BJ (cell line): ENCODE measurements around the gene GJB5. TPM values are rescaled to one million over a fixed set of nuclear protein-coding genes. Genes with fewer than 3 reads are reported as not detected.

Experiments
- CTCF ChIA-PET: fragments of 350-600 bp; formaldehyde crosslinking; extraction: SDS; loops from one replicate; lab custom pipeline; 2021; ENCODE audit warnings: antibody characterized with exemption, inconsistent platforms; lab: Yijun Ruan, JAX
- POLR2A ChIA-PET: fragments of 300-600 bp; sonication (Branson Sonifier 250); formaldehyde crosslinking; extraction: SDS; loops from one replicate; lab custom pipeline; 2021; ENCODE audit warnings: antibody characterized with exemption; lab: Charles Lee
- DNase-seq: peaks from one replicate; pipeline ENCODE4 v3.0.0-alpha.2; 2011; ENCODE audit warnings: low read depth
- H3K27me3 ChIP-seq: 2 replicates; pipeline ENCODE4 v1.6.0; 2011; ENCODE audit warnings: low read length; ENCODE audit not compliant: control insufficient read depth, insufficient read depth
- H3K36me3 ChIP-seq: 2 replicates; pipeline ENCODE4 v1.5.1; 2011; ENCODE audit warnings: low read length; ENCODE audit not compliant: control insufficient read depth, insufficient read depth
- H3K4me3 ChIP-seq: 2 replicates; pipeline ENCODE4 v1.5.1; 2011; ENCODE audit warnings: low read depth, mild to moderate bottlenecking, control low read depth, low read length
- CTCF ChIP-seq: IDR thresholded peaks from 2 replicates; pipeline ENCODE4 v1.5.1; 2011; ENCODE audit warnings: low read depth, mild to moderate bottlenecking, control low read depth, inconsistent platforms, low read length, moderate library complexity; ENCODE audit not compliant: insufficient read depth
- polyA minus RNA-seq: library from RNA; depleted of rRNA, polyadenylated mRNA; stranded (reverse); fragments of >200 nt; gene quantifications from 2 replicates; pipeline ENCODE4 v1.2.3, GENCODE V29; 2011; rRNA and poly(A)+ RNA removed
- polyA plus RNA-seq: library from polyadenylated mRNA; depleted of rRNA; stranded (reverse); fragments of >200 nt; gene quantifications from 2 replicates; pipeline ENCODE4 v1.2.3, GENCODE V29; 2011; rRNA removed

Gene GJB5
- polyA plus RNA-seq (not detected in 2 replicates), polyA minus RNA-seq (0.19 TPM in 1 of 2 replicates, not detected in the other)

DNA sequence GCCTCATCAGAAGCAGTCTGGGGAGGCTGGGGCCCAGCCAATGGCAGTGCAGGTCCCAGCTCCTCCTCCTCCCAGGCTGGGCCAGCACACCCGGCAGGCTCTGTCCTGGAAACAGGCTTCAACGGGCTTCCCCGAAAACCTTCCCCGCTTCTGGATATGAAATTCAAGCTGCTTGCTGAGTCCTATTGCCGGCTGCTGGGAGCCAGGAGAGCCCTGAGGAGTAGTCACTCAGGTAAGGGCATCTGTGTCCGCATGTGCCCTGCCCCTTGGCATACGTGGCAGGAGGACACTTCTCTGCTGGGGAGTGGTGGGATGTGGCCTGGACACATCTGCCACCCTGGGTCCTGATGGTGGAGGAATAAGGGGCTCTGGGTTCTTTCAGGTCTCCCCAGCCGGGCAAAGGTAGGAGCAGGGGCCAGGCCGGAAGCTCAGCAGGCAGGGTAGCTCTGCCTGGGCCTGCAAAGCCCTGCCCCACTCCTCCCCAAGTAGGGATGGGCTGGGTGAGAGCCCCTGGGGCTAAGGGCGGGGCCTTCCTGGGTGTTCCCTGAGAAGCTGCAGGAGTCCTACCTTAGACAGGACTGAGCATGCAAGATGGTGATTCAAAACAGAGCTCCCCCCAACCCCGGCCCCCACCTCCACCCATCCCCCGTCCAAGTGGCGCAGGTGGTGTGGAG is at the start of gene GJB5:
GJB5 (plus strand) TSS at position 84 of the 674 bp plus-strand sequence. CDS start 2,284 bp downstream, outside the sequence.
- DNase-seq, result no peak
- POLR2A ChIA-PET, result no interaction called here

DNA sequence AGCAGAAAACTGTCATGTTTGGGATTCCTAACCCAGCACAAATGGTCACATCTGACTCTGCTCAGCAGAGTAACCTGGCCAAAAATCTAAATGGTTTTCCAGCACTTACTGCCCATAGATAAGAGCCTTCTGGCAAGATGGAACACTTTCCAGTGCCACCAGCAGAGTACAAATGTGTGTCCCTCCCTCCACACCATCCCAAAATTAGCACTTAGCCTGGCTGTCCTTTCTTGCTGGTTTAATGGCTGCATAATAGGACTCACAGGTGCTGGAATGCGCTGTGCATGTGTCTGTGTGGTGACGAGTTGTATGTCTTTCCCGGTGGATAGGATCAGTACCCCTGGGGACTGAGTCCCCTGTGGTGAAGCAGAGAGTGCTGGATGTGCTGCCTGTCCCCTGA is 49.8 kb upstream of the GJB5 start:
- ChIA-PET CTCF (interaction anchor here (1.2 kb wide), 1 partner anchor 8 kb away, joined by 3 read pairs; no protein-coding TSS in a partner anchor), POLR2A (no interaction called here)
- Histone ChIP-seq H3K36me3 (no peaks in the 10 kb centered on the region), H3K27me3 (no peaks in the 10 kb centered on the region), H3K4me3 (no peak overlapping the region)
- no peak for TF ChIP-seq CTCF
- no peak for DNase-seq

More for the DNA sequence above, at the start of gene GJB5:
- TF ChIP-seq CTCF, result no peak
- no peaks in the 10 kb centered on the region for H3K36me3 ChIP-seq
- H3K27me3 ChIP-seq, result no peaks in the 10 kb centered on the region; the same call in 1 of the 2 replicates
- no peak within 1 kb of the TSS for H3K4me3 ChIP-seq
- CTCF ChIA-PET, result interaction anchor here (1.3 kb wide), 1 partner anchor 13 kb away, joined by 6 read pairs; no protein-coding TSS in a partner anchor

- Histone ChIP-seq H3K4me3 (no peak overlapping the region), H3K36me3 (no peaks in the 10 kb centered on the region), H3K27me3 (no peaks in the 10 kb centered on the region)
- no peak for DNase-seq
- CTCF ChIA-PET, result interaction anchor here (0.6 kb wide), 1 partner anchor 1002 kb away, joined by 3 read pairs; no protein-coding TSS in a partner anchor
- no peak for TF ChIP-seq CTCF
- POLR2A ChIA-PET, result no interaction called here
These were observed 46.7 kb upstream of the GJB5 start for GRCh38 chr1:34708106-34708505.

DNA sequence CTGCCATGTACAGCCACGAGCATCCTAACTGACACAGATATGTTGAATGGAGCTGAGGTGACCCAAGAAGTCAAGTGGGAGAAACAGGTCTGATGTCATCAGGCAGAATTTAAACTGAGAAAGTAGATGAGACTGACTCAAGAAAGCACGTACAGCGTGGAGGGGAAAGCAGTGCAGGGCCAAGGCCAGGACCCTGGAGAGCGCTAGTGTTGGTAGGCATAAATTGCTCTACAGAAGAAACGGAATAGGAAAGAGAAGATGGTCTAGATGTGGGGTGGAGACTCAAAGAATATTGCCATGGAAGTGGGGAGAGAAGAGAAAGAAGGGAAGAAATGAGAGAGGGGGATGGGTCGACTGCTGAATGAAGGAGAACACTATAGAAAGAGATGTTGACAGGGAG is 45.3 kb upstream of the GJB5 start:
- CTCF ChIA-PET, result no interaction called here
- Histone ChIP-seq H3K36me3 (no peaks in the 10 kb centered on the region), H3K4me3 (no peak overlapping the region), H3K27me3 (no peaks in the 10 kb centered on the region)
- POLR2A ChIA-PET, result no interaction called here
- TF ChIP-seq CTCF, result no peak
- DNase-seq, result no peak

DNA sequence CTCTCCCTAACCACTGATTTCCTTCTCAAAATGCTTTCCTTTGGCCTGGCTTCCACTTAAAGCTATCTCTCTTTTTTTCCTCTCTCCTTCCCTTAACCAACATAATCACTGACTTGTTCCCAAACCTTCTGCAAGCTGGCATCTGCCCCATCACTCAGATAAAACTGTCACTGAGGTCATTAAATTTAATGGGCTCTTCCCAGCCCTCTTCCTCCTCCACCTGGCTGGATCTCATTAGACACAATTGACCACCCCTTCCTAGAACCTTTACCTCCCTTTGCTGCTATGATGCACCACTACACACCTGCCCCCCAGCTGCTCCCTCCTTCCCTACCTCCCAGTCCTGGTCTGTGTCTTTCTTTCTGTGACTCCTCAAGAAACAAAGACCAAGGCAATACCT is 44.0 kb upstream of the GJB5 start:
- POLR2A ChIA-PET, result no interaction called here
- TF ChIP-seq CTCF, result no peak
- Histone ChIP-seq H3K4me3 (no peak overlapping the region), H3K27me3 (no peaks in the 10 kb centered on the region), H3K36me3 (no peaks in the 10 kb centered on the region)
- CTCF ChIA-PET, result no interaction called here
- DNase-seq, result no peak
